Liver (tissue), 9 donors: ENCODE data around the gene HOXB5. TPM values are rescaled to one million over a fixed set of nuclear protein-coding genes. Genes with fewer than 3 reads are reported as not detected.

Experiments used
- DNase-seq: peaks from one replicate; pipeline ENCODE4 v3.0.0-alpha.2; 2017; ENCODE audit warnings: low spot score
- H3K27ac ChIP-seq, 2 donors: one replicate each; pipeline ENCODE4 v1.7.0; 2013; ENCODE audit warnings: inconsistent platforms in 2 of 2, low read length in 2 of 2, control low read depth in 1 of 2, low read depth in 1 of 2, mild to moderate bottlenecking in 1 of 2
- H3K27me3 ChIP-seq, 4 donors: one replicate each; pipeline versions ENCODE4 v1.6.1 to v1.7.0; 2013; ENCODE audit warnings: low read length in 3 of 4, inconsistent platforms in 1 of 4, mild to moderate bottlenecking in 1 of 4, moderate library complexity in 1 of 4; ENCODE audit not compliant: control insufficient read depth in 4 of 4, insufficient read depth in 4 of 4
- H3K36me3 ChIP-seq, 4 donors: one replicate each; pipeline versions ENCODE4 v1.6.1 to v1.7.0; 2013; ENCODE audit warnings: low read length in 3 of 4, mild to moderate bottlenecking in 3 of 4, low read depth in 1 of 4, moderate library complexity in 1 of 4; ENCODE audit not compliant: control insufficient read depth in 4 of 4, insufficient read depth in 3 of 4
- H3K4me1 ChIP-seq, 4 donors: one replicate each; pipeline versions ENCODE4 v1.6.1 to v1.7.0; 2013; ENCODE audit warnings: low read length in 3 of 4, mild to moderate bottlenecking in 3 of 4, moderate library complexity in 1 of 4; ENCODE audit not compliant: control insufficient read depth in 4 of 4, insufficient read depth in 4 of 4
- H3K4me3 ChIP-seq, 3 donors: one replicate each; pipeline versions ENCODE4 v1.6.1 to v1.7.0; 2013; ENCODE audit warnings: low read length in 3 of 3, control low read depth in 1 of 3, low read depth in 1 of 3, mild to moderate bottlenecking in 1 of 3
- H3K9ac ChIP-seq, 2 donors: one replicate each; pipeline ENCODE4 v1.7.0; 2013; ENCODE audit warnings: low read length in 2 of 2, mild to moderate bottlenecking in 2 of 2, moderate library complexity in 2 of 2, control low read depth in 1 of 2, low read depth in 1 of 2
- H3K9me3 ChIP-seq, 4 donors: one replicate each; pipeline versions ENCODE4 v1.6.1 to v1.7.0; 2013; ENCODE audit warnings: low read length in 3 of 4; ENCODE audit not compliant: control insufficient read depth in 4 of 4
- EGR1 ChIP-seq, 2 donors: IDR thresholded peaks; 2 replicates each; pipeline ENCODE4 v1.6.1; 2016 to 2018; ENCODE audit warnings: antibody characterized with exemption in 2 of 2, low read depth in 2 of 2
- FOXA2 ChIP-seq: IDR thresholded peaks from 2 replicates; pipeline ENCODE4 v1.6.1; 2016; ENCODE audit warnings: antibody characterized with exemption
- GABPA ChIP-seq, 2 donors: IDR thresholded peaks in 1 of 2; conservative IDR thresholded peaks in 1 of 2; 2 replicates each; pipeline ENCODE4 v1.6.1; 2016; ENCODE audit warnings: antibody characterized with exemption in 2 of 2, mild to moderate bottlenecking in 1 of 2, moderate library complexity in 1 of 2
- HNF4G ChIP-seq: IDR thresholded peaks from 2 replicates; pipeline ENCODE4 v1.6.1; 2016; ENCODE audit warnings: antibody characterized with exemption
- JUND ChIP-seq, 2 donors: IDR thresholded peaks; 2 replicates each; pipeline ENCODE4 v1.6.1; 2016; ENCODE audit warnings: antibody characterized with exemption in 2 of 2
- NR2F2 ChIP-seq: IDR thresholded peaks from 2 replicates; pipeline ENCODE4 v1.6.1; 2016; ENCODE audit warnings: antibody characterized with exemption
- RAD21 ChIP-seq, 2 donors: IDR thresholded peaks; 2 replicates each; pipeline ENCODE4 v1.6.1; 2016; ENCODE audit warnings: antibody characterized with exemption in 2 of 2, mild to moderate bottlenecking in 2 of 2
- RXRA ChIP-seq, 2 donors: IDR thresholded peaks; 2 replicates each; pipeline ENCODE4 v1.6.1; 2017 to 2018; ENCODE audit warnings: antibody characterized with exemption in 2 of 2, mild to moderate bottlenecking in 1 of 2
- SP1 ChIP-seq: IDR thresholded peaks from 2 replicates; pipeline ENCODE4 v1.6.1; 2018; ENCODE audit warnings: antibody characterized with exemption, mild to moderate bottlenecking
- TAF1 ChIP-seq: conservative IDR thresholded peaks from 2 replicates; pipeline ENCODE4 v1.6.1; 2016; ENCODE audit warnings: antibody characterized with exemption, mild to moderate bottlenecking
- YY1 ChIP-seq: IDR thresholded peaks from 2 replicates; pipeline ENCODE4 v1.6.1; 2016; ENCODE audit warnings: antibody characterized with exemption, mild to moderate bottlenecking
- WGBS: extraction: QIAGEN DNeasy Blood & Tissue Kit; methylation state at CpG from one replicate; pipeline ENCODE4 v1.1.7; 2013; 5-methylcytosine and 5-hydroxymethylcytosine counted together
- polyA plus RNA-seq, 2 donors: library from polyadenylated mRNA; stranded (reverse) in 1 of 2; unstranded in 1 of 2; fragments of 200-250 nt in 1 of 2; fragments of >200 nt in 1 of 2; fragmentation: Nextera tagmentation in 1 of 2; extraction: Ambion mirVana in 1 of 2; gene quantifications; one replicate each; pipeline versions ENCODE4 v1.2.1 to v1.2.3, GENCODE V29; 2013 to 2015
- total RNA-seq, 2 donors: library from RNA; depleted of rRNA; stranded (reverse); fragments of >200 nt; gene quantifications; one replicate each; pipeline ENCODE4 v1.2.3, GENCODE V29; 2014
- TF ChIP-seq, protein P1 (sequence below): fragments of 150-350 bp; IDR thresholded peaks from 2 replicates; pipeline ENCODE4 v1.5.1; 2017; ENCODE audit warnings: improper control_type of control experiment, low read depth, low read length; ENCODE audit not compliant: missing input control
- TF ChIP-seq, protein P2 (sequence below): IDR thresholded peaks from 2 replicates; pipeline ENCODE4 v1.6.1; 2016; ENCODE audit warnings: antibody characterized with exemption, mild to moderate bottlenecking
- TF ChIP-seq, protein P3 (sequence below): IDR thresholded peaks from 2 replicates; pipeline ENCODE4 v1.6.1; 2016; ENCODE audit warnings: antibody characterized with exemption
- TF ChIP-seq, protein P4 (sequence below): IDR thresholded peaks from 2 replicates; pipeline ENCODE4 v1.6.1; 2016; ENCODE audit warnings: antibody characterized with exemption
- donor health status: healthy.
- donor health status: healthy.
- donor health status: healthy.
- donor health status: healthy.
- donor health status: healthy.

Gene HOXB5
- total and polyA plus RNA-seq, 4 donors: 0.08 to 0.38 (median 0.36) TPM; not detected in 1

DNA sequence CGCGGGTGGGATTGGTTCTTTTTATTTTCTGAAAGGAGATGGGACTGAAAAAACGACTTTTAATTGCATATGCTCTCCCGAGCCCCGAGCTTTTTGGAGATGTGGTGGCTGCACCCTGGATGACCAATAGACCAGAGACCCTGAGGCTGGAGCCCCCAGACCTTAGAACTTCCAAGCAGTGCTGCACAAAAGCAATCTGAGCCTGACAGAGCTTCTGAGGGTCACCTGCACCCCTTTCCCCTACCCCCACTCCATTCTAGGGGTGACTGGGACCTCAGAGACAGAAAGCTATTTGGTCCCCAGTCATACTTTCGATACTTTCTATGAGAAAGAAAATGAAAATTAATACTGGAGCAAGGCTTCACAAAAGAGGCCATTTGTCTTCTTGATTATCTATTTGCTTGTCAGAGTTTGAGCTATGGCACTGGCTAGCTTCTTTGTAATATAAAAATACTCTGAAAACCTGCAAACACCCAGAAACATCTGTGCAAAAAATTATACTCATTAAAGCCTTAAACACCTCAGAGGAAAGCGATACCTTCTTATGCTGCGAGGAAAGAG is 19.0 kb downstream of the HOXB5 start:
- Histone ChIP-seq H3K9ac (no peak overlapping the region), H3K27ac (no peak overlapping the region), H3K4me1 (peaks cover 0 to 3% (median 0%) of the 10 kb centered on the region in 4 donors), H3K27me3 (peaks cover 0 to 22% (median 9%) of the 10 kb centered on the region in 4 donors), H3K4me3 (no peak overlapping the region), H3K36me3 (no peaks in the 10 kb centered on the region), H3K9me3 (no peaks in the 10 kb centered on the region)
- TF ChIP-seq, protein P1, sequence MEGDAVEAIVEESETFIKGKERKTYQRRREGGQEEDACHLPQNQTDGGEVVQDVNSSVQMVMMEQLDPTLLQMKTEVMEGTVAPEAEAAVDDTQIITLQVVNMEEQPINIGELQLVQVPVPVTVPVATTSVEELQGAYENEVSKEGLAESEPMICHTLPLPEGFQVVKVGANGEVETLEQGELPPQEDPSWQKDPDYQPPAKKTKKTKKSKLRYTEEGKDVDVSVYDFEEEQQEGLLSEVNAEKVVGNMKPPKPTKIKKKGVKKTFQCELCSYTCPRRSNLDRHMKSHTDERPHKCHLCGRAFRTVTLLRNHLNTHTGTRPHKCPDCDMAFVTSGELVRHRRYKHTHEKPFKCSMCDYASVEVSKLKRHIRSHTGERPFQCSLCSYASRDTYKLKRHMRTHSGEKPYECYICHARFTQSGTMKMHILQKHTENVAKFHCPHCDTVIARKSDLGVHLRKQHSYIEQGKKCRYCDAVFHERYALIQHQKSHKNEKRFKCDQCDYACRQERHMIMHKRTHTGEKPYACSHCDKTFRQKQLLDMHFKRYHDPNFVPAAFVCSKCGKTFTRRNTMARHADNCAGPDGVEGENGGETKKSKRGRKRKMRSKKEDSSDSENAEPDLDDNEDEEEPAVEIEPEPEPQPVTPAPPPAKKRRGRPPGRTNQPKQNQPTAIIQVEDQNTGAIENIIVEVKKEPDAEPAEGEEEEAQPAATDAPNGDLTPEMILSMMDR: no peak
- no peak for TF ChIP-seq JUND (IDR thresholded peaks at IDR 0.05)
- TF ChIP-seq EGR1 (IDR thresholded peaks at IDR 0.05; ENCODE audit: low read depth in 2 of 2): no peak
- TF ChIP-seq, protein P2, sequence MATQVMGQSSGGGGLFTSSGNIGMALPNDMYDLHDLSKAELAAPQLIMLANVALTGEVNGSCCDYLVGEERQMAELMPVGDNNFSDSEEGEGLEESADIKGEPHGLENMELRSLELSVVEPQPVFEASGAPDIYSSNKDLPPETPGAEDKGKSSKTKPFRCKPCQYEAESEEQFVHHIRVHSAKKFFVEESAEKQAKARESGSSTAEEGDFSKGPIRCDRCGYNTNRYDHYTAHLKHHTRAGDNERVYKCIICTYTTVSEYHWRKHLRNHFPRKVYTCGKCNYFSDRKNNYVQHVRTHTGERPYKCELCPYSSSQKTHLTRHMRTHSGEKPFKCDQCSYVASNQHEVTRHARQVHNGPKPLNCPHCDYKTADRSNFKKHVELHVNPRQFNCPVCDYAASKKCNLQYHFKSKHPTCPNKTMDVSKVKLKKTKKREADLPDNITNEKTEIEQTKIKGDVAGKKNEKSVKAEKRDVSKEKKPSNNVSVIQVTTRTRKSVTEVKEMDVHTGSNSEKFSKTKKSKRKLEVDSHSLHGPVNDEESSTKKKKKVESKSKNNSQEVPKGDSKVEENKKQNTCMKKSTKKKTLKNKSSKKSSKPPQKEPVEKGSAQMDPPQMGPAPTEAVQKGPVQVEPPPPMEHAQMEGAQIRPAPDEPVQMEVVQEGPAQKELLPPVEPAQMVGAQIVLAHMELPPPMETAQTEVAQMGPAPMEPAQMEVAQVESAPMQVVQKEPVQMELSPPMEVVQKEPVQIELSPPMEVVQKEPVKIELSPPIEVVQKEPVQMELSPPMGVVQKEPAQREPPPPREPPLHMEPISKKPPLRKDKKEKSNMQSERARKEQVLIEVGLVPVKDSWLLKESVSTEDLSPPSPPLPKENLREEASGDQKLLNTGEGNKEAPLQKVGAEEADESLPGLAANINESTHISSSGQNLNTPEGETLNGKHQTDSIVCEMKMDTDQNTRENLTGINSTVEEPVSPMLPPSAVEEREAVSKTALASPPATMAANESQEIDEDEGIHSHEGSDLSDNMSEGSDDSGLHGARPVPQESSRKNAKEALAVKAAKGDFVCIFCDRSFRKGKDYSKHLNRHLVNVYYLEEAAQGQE: no peak
- TF ChIP-seq, protein P3, sequence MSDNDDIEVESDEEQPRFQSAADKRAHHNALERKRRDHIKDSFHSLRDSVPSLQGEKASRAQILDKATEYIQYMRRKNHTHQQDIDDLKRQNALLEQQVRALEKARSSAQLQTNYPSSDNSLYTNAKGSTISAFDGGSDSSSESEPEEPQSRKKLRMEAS: no peak
- no peak for TF ChIP-seq RAD21 (IDR thresholded peaks at IDR 0.05)
- WGBS: 32% methylated on average over 8 of the region's 8 CpGs
- DNase-seq: no peak

DNA sequence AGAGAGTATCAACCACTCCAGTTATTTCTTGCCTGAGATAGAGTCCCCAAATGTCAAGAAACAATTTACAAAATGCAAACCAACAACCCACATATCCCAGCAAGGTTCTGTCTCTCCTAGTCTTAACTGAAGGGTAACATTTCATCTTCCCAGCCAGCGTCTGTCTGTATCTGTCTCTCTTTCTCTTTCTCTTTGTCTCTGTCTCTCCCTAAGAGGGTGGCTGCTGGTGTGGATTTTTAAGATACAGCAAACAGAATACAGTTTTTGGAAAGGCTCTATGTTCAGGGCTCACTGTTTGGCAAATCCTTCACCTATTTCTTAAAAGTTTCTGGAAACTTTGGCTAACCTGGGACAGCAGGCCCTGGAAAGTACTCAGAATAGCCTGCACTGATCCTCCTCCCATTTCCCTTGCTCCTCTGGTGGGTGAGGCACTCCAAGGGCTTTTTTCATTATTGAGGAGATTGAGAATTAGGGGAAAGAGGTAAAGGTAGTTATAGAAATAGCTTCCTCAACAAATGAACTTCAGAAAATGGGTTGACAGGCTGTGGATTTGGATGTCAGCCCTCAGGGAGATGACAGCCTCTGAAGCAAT is 21.7 kb downstream of the HOXB5 start:
- 52% methylated on average over 1 of the region's 1 CpG for WGBS
- H3K4me3 ChIP-seq: no peak overlapping the region
- H3K27ac ChIP-seq: peak overlapping the region; percentile 15 to 59
- H3K9me3 ChIP-seq: no peaks in the 10 kb centered on the region
- no peaks in the 10 kb centered on the region for H3K36me3 ChIP-seq
- no peak for TF ChIP-seq RAD21 (IDR thresholded peaks at IDR 0.05)
- TF ChIP-seq FOXA2: no peak
- TF ChIP-seq SP1: no peak
- no peak for TF ChIP-seq HNF4G
- no peak for TF ChIP-seq TAF1
- no peak for TF ChIP-seq NR2F2
- TF ChIP-seq, protein P4, sequence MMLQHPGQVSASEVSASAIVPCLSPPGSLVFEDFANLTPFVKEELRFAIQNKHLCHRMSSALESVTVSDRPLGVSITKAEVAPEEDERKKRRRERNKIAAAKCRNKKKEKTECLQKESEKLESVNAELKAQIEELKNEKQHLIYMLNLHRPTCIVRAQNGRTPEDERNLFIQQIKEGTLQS: no peak
- no peak for TF ChIP-seq RXRA (IDR thresholded peaks at IDR 0.05)
- TF ChIP-seq GABPA (IDR thresholded peaks at IDR 0.05 in 1 of 2, conservative IDR thresholded peaks at IDR 0.05 in 1 of 2): no peak
- no peak for TF ChIP-seq JUND (IDR thresholded peaks at IDR 0.05)
- TF ChIP-seq YY1: no peak
- TF ChIP-seq, protein P3: no peak
- H3K4me1 ChIP-seq: peaks cover 0 to 3% (median 0%) of the 10 kb centered on the region in 4 donors
- H3K9ac ChIP-seq: no peak overlapping the region
- H3K27me3 ChIP-seq: peaks cover 0 to 31% (median 11%) of the 10 kb centered on the region in 4 donors
- DNase-seq: no peak
